Measurements from ENCODE around the gene OR6K6. TPM values are rescaled to one million over a fixed set of nuclear protein-coding genes. Genes with fewer than 3 reads are reported as not detected.

The OR6K6 gene
- total and polyA plus RNA-seq, 4 donors = not detected

GRCh38 chr1:158771950-158772866 is 17.7 kb downstream of the OR6K6 start, which contains the start of gene OR6N1:
Gene OR6N1 (minus strand): TSS chr1:158772195. CDS start chr1:158766682, 5,513 bp downstream.
- H3K9me3 ChIP-seq (ENCODE audit: control insufficient read depth in 4 of 4, insufficient read depth in 3 of 4, low read length in 3 of 4) = no peaks in the 10 kb centered on the region
- no peak within 1 kb of the TSS for H3K27ac ChIP-seq (ENCODE audit: low read depth in 1 of 2, low read length in 1 of 2)
- ATAC-seq (ENCODE audit: insufficient read depth, low FRiP score) (no peak), DNase-seq (peak in 1 of 3 donors; percentile 3)
- no peak within 1 kb of the TSS for H3K9ac ChIP-seq (ENCODE audit: insufficient read depth in 1 of 2, low read length in 2 of 2)
- H3K27me3 ChIP-seq (ENCODE audit: control insufficient read depth in 3 of 3, insufficient read depth in 3 of 3, low read length in 2 of 3) = peaks cover 0 to 4% (median 0%) of the 10 kb centered on the region in 3 donors
- 55 to 78% methylated on average over 6 of the region's 6 CpGs for WGBS, 2 donors
- no peak for TF ChIP-seq CTCF (IDR thresholded peaks at IDR 0.05; ENCODE audit: control extremely low read depth, extremely low read depth)
- H3K4me3 ChIP-seq = no peak within 1 kb of the TSS
- no peaks in the 10 kb centered on the region for H3K36me3 ChIP-seq (ENCODE audit: control insufficient read depth in 4 of 4, insufficient read depth in 4 of 4, low read length in 4 of 4)
- H3K4me1 ChIP-seq (ENCODE audit: control insufficient read depth in 5 of 5, insufficient read depth in 5 of 5, low read length in 5 of 5) = peaks cover 0 to 7% (median 0%) of the 10 kb centered on the region in 5 donors

- Histone ChIP-seq H3K9me3 (ENCODE audit: control insufficient read depth in 4 of 4, insufficient read depth in 3 of 4, low read length in 3 of 4) (no peaks in the 10 kb centered on the region), H3K4me1 (ENCODE audit: control insufficient read depth in 5 of 5, insufficient read depth in 5 of 5, low read length in 5 of 5) (no peaks in the 10 kb centered on the region), H3K36me3 (ENCODE audit: control insufficient read depth in 4 of 4, insufficient read depth in 4 of 4, low read length in 4 of 4) (no peaks in the 10 kb centered on the region), H3K27me3 (ENCODE audit: control insufficient read depth in 3 of 3, insufficient read depth in 3 of 3, low read length in 2 of 3) (no peaks in the 10 kb centered on the region), H3K4me3 (no peak within 1 kb of the TSS), H3K9ac (ENCODE audit: insufficient read depth in 1 of 2, low read length in 2 of 2) (no peak within 1 kb of the TSS), H3K27ac (ENCODE audit: low read depth in 1 of 2, low read length in 1 of 2) (no peak within 1 kb of the TSS)
- DNase-seq (no peak), ATAC-seq (ENCODE audit: insufficient read depth, low FRiP score) (no peak)
- no peak for TF ChIP-seq CTCF (IDR thresholded peaks at IDR 0.05; ENCODE audit: control extremely low read depth, extremely low read depth)
Observed at GRCh38 chr1:158781104-158781503, 26.6 kb downstream of the OR6K6 start, which contains the start of gene OR6N2. Gene OR6N2 (minus strand): TSS chr1:158781204. CDS start chr1:158777635, 3,569 bp downstream.

GRCh38 chr1:158793604-158794003 is 39.1 kb downstream of the OR6K6 start:
- WGBS, 2 donors = 83 to 87% methylated on average over 2 of the region's 2 CpGs
- ATAC-seq (ENCODE audit: insufficient read depth, low FRiP score) (no peak), DNase-seq (no peak)
- no peaks in the 10 kb centered on the region for H3K36me3 ChIP-seq (ENCODE audit: control insufficient read depth in 4 of 4, insufficient read depth in 4 of 4, low read length in 4 of 4)
- H3K27me3 ChIP-seq (ENCODE audit: control insufficient read depth in 3 of 3, insufficient read depth in 3 of 3, low read length in 2 of 3) = no peaks in the 10 kb centered on the region
- peak; percentile 6 for TF ChIP-seq CTCF (IDR thresholded peaks at IDR 0.05; ENCODE audit: control extremely low read depth, extremely low read depth)
- H3K9me3 ChIP-seq (ENCODE audit: control insufficient read depth in 4 of 4, insufficient read depth in 3 of 4, low read length in 3 of 4) = peaks cover 0 to 2% (median 0%) of the 10 kb centered on the region in 4 donors
- no peak overlapping the region for H3K4me3 ChIP-seq
- H3K4me1 ChIP-seq (ENCODE audit: control insufficient read depth in 5 of 5, insufficient read depth in 5 of 5, low read length in 5 of 5) = no peaks in the 10 kb centered on the region
- H3K9ac ChIP-seq (ENCODE audit: insufficient read depth in 1 of 2, low read length in 2 of 2) = no peak overlapping the region
- H3K27ac ChIP-seq (ENCODE audit: low read depth in 1 of 2, low read length in 1 of 2) = no peak overlapping the region

Data from lung (tissue), 12 donors.